GM12891 (cell line): Measurements from ENCODE around the gene PTPRN2.

Experiments
- PAX5 ChIP-seq: IDR thresholded peaks from 2 replicates; pipeline ENCODE4 v1.6.1; 2011; ENCODE audit warnings: low read length, moderate library complexity, mild to moderate bottlenecking; ENCODE audit not compliant: insufficient read depth, severe bottlenecking
- POLR2A ChIP-seq: IDR thresholded peaks from 2 replicates; pipeline ENCODE4 v1.6.1; 2011; ENCODE audit warnings: low read depth, low read length, control low read depth
- POLR2AphosphoS5 ChIP-seq: IDR thresholded peaks from 2 replicates; pipeline ENCODE4 v1.6.1; 2011; ENCODE audit warnings: low read depth, low read length, control low read depth

DNA sequence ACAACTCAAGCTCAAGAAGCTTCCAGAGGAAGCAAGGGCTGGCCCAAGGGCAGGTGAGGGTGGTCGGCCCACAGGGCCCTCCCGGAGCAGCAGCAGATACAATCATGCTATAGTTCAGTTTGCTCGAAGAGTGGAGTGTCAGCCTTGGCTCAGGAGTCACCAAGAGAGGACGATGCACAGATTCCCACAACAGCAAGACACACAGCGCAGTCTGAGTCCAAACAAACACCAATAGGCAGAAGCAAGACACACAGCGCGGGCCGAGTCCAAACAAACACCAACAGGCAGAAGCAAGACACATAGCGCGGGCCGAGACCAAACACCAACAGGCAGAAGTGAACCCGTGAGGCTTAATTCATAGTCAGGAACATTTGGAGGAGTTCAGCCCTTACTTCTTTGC is 138.4 kb downstream of the PTPRN2 start:
- TF ChIP-seq POLR2A = no peak
- no peak for TF ChIP-seq PAX5
- no peak for TF ChIP-seq POLR2AphosphoS5
